GM19467 (cell line): ENCODE data around the gene YDJC.
"Not testable (repeated sequence)": the region's sequence is repeated elsewhere in the genome, so short reads cannot be mapped to it uniquely, and the experiment has no call there.

Experiments used
- ATAC-seq: cut with Tn5 transposase; IDR thresholded peaks from one replicate; pipeline ENCODE4 v1.9.1; 2021; ENCODE audit warnings: mild to moderate bottlenecking, moderate library complexity; ENCODE audit not compliant: unreplicated experiment

Gene YDJC

GRCh38 chr22:21629255-21630149, at the start of gene YDJC:
Gene YDJC, minus strand, starts transcription at chr22:21630022. Its CDS starts 8 bp downstream, at chr22:21630014.
- ATAC-seq: peak; percentile 54

- ATAC-seq: no peak
Measured at GRCh38 chr22:21679383-21679782, 49.6 kb upstream of the YDJC start.

- ATAC-seq: not testable (repeated sequence)
Measured at GRCh38 chr22:21678842-21679241, 49.0 kb upstream of the YDJC start.

- no peak for ATAC-seq
Measured at GRCh38 chr22:21677606-21678443, 48.0 kb upstream of the YDJC start.

- no peak for ATAC-seq
Measured at GRCh38 chr22:21674638-21675245, 44.9 kb upstream of the YDJC start.

- no peak for ATAC-seq
Measured at GRCh38 chr22:21673534-21674321, 43.9 kb upstream of the YDJC start.

GRCh38 chr22:21672107-21672629, 42.3 kb upstream of the YDJC start:
- ATAC-seq: no peak

GRCh38 chr22:21669026-21669425, 39.2 kb upstream of the YDJC start:
- ATAC-seq: no peak

- ATAC-seq: no peak
Measured at GRCh38 chr22:21666786-21667185, 37.0 kb upstream of the YDJC start.

GRCh38 chr22:21665047-21665851, 35.4 kb upstream of the YDJC start:
- no peak for ATAC-seq

GRCh38 chr22:21663738-21664137, 33.9 kb upstream of the YDJC start:
- no peak for ATAC-seq

GRCh38 chr22:21661991-21662390, 32.2 kb upstream of the YDJC start:
- ATAC-seq: no peak

- no peak for ATAC-seq
Measured at GRCh38 chr22:21660904-21661303, 31.1 kb upstream of the YDJC start.

- no peak for ATAC-seq
Measured at GRCh38 chr22:21659864-21660525, 30.2 kb upstream of the YDJC start.

GRCh38 chr22:21657360-21658032, 27.7 kb upstream of the YDJC start:
- ATAC-seq: peak; percentile 51

GRCh38 chr22:21657020-21657359, 27.2 kb upstream of the YDJC start:
- ATAC-seq: no peak

- no peak for ATAC-seq
Measured at GRCh38 chr22:21652547-21653545, 23.0 kb upstream of the YDJC start.
